ENCODE results near the gene AHDC1.

- TF ChIP-seq CTCF (IDR thresholded peaks at IDR 0.05; ENCODE audit: extremely low read depth in 1 of 2, insufficient read depth in 1 of 2, low read depth in 1 of 2, low read length in 2 of 2) (no peak), JUN (IDR thresholded peaks at IDR 0.05; ENCODE audit: borderline replicate concordance, insufficient read depth, insufficient read length, low read depth) (no peak), MYC (IDR thresholded peaks at IDR 0.05; ENCODE audit: low read depth, low read length) (no peak), FOS (IDR thresholded peaks at IDR 0.05; ENCODE audit: borderline replicate concordance, insufficient read depth, low read length) (no peak), EZH2 (IDR thresholded peaks at IDR 0.05; ENCODE audit: borderline replicate concordance, low read depth, low read length, severe bottlenecking) (no peak), POLR2A (IDR thresholded peaks at IDR 0.05; ENCODE audit: low read depth, low read length) (no peak)
- TF ChIP-seq, protein P1, sequence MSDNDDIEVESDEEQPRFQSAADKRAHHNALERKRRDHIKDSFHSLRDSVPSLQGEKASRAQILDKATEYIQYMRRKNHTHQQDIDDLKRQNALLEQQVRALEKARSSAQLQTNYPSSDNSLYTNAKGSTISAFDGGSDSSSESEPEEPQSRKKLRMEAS (IDR thresholded peaks at IDR 0.05; ENCODE audit: insufficient read depth, insufficient read length): no peak
These were observed 11.6 kb downstream of the AHDC1 start for GRCh38 chr1:27592232-27592930.
